A673 (cell line): ENCODE data around the gene TTI1. TPM values are rescaled to one million over a fixed set of nuclear protein-coding genes. Genes with fewer than 3 reads are reported as not detected.
"Not testable (repeated sequence)": the region's sequence is repeated elsewhere in the genome, so short reads cannot be mapped to it uniquely, and the experiment has no call there.

ENCODE experiments used
- BruUV-seq: library from RNA; stranded (reverse); fragments of 400-500 nt; replicated peaks from 2 replicates; lab custom pipeline; 2021; lab: Mats Ljungman, UMichigan
- CTCF ChIA-PET: fragments of 300-600 bp; sonication (Branson Sonifier 250); formaldehyde crosslinking; loops from one replicate; lab custom pipeline; 2022; ENCODE audit warnings: antibody characterized with exemption; lab: Charles Lee
- POLR2A ChIA-PET: fragments of 300-600 bp; sonication (Branson Sonifier 250); formaldehyde crosslinking; loops from one replicate; lab custom pipeline; 2022; ENCODE audit warnings: antibody characterized with exemption; ENCODE audit not compliant: low non-redundant PET; lab: Charles Lee
- DNase-seq: peaks from one replicate; pipeline ENCODE4 v3.0.0-alpha.2; 2015; ENCODE audit warnings: low spot score
- H3K27ac ChIP-seq: fragments of 200-600 bp; sonication (generic); 2 replicates; pipeline ENCODE4 v1.5.1; 2016; ENCODE audit warnings: mixed run types, low read depth, mild to moderate bottlenecking, mixed read lengths, antibody characterized with exemption, low read length; ENCODE audit not compliant: poor library complexity, severe bottlenecking
- H3K27me3 ChIP-seq: fragments of 200-600 bp; sonication (generic); replicated peaks from 2 replicates; pipeline ENCODE4 v1.6.1; 2017; ENCODE audit warnings: mixed run types, low read depth, mild to moderate bottlenecking, mixed read lengths, antibody characterized with exemption, low read length; ENCODE audit not compliant: insufficient read depth, poor library complexity
- H3K36me3 ChIP-seq: fragments of 200-600 bp; sonication (generic); 2 replicates; pipeline ENCODE4 v1.6.1; 2016; ENCODE audit warnings: mixed run types, mild to moderate bottlenecking, mixed read lengths, antibody characterized with exemption, low read length; ENCODE audit not compliant: insufficient read depth, poor library complexity, severe bottlenecking
- H3K4me1 ChIP-seq: fragments of 200-600 bp; sonication (generic); 2 replicates; pipeline ENCODE4 v1.6.1; 2017; ENCODE audit warnings: mixed run types, mild to moderate bottlenecking, mixed read lengths, antibody characterized with exemption, low read length; ENCODE audit not compliant: insufficient read depth, poor library complexity, severe bottlenecking
- H3K4me3 ChIP-seq: fragments of 200-600 bp; sonication (generic); 2 replicates; pipeline ENCODE4 v1.5.1; 2016; ENCODE audit warnings: low read depth, mixed run types, mild to moderate bottlenecking, mixed read lengths, low read length; ENCODE audit not compliant: poor library complexity, severe bottlenecking
- H3K9me3 ChIP-seq: fragments of 200-600 bp; sonication (generic); 2 replicates; pipeline ENCODE4 v1.6.1; 2016; ENCODE audit warnings: mixed run types, low read depth, mild to moderate bottlenecking, mixed read lengths, antibody characterized with exemption, low read length; ENCODE audit not compliant: poor library complexity, severe bottlenecking
- EZH2 ChIP-seq: fragments of 200-600 bp; sonication (generic); IDR thresholded peaks from 2 replicates; pipeline ENCODE4 v1.6.1; 2017; ENCODE audit warnings: borderline replicate concordance, low read depth, mild to moderate bottlenecking, mixed read lengths, antibody characterized with exemption, low read length; ENCODE audit not compliant: poor library complexity, severe bottlenecking
- intact Hi-C: fragments of 100-400 bp; cut with micrococcal nuclease; formaldehyde crosslinking; loops from one replicate; pipeline ENCODE4 v1.10.0; 2022; ENCODE audit not compliant: unreplicated experiment
- total RNA-seq: library from RNA; stranded (reverse); gene quantifications from 2 replicates; pipeline ENCODE4 v1.2.3, GENCODE V29; 2021
- TF ChIP-seq, protein P1 (sequence below): fragments of 300-800, 200-600 bp; sonication (generic); conservative IDR thresholded peaks from 2 replicates; pipeline ENCODE4 v1.5.1; 2017; ENCODE audit warnings: low read depth, mild to moderate bottlenecking, antibody characterized with exemption, low read length, moderate library complexity, mixed read lengths

The TTI1 gene
- total RNA-seq, 1 experiment from 2014 or later, result 40.3 TPM

DNA sequence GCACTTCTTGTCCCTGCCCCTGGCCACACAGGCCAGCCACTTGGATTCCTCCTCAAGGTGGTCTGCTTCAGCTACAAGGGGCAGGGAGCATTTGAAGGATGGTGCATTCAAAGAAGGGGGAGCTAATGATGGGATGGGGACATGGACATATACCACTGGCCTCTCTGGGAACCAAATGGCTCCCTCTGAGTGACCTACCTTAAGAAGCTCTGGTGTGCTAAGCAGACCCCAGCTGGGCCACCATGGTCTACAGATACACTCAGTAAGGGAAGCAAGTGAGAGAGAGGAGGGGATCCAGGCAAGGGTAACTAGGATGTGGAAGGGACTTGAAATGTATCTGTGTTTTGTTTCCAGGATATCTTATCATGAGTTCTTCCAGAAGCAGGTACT, 62.4 kb downstream of the TTI1 start:
- POLR2A ChIA-PET, result no interaction called here
- Histone ChIP-seq H3K27ac (no peak overlapping the region), H3K36me3 (no peaks in the 10 kb centered on the region), H3K27me3 (no peaks in the 10 kb centered on the region), H3K4me3 (no peak overlapping the region), H3K9me3 (no peaks in the 10 kb centered on the region), H3K4me1 (peaks cover 11% of the 10 kb centered on the region)
- CTCF ChIA-PET, result no interaction called here
- TF ChIP-seq, protein P1, sequence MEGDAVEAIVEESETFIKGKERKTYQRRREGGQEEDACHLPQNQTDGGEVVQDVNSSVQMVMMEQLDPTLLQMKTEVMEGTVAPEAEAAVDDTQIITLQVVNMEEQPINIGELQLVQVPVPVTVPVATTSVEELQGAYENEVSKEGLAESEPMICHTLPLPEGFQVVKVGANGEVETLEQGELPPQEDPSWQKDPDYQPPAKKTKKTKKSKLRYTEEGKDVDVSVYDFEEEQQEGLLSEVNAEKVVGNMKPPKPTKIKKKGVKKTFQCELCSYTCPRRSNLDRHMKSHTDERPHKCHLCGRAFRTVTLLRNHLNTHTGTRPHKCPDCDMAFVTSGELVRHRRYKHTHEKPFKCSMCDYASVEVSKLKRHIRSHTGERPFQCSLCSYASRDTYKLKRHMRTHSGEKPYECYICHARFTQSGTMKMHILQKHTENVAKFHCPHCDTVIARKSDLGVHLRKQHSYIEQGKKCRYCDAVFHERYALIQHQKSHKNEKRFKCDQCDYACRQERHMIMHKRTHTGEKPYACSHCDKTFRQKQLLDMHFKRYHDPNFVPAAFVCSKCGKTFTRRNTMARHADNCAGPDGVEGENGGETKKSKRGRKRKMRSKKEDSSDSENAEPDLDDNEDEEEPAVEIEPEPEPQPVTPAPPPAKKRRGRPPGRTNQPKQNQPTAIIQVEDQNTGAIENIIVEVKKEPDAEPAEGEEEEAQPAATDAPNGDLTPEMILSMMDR, result no peak
- no peak for TF ChIP-seq EZH2
- no TSS peak for BruUV-seq
- intact Hi-C loops, result no loop called here
- DNase-seq, result no peak

DNA sequence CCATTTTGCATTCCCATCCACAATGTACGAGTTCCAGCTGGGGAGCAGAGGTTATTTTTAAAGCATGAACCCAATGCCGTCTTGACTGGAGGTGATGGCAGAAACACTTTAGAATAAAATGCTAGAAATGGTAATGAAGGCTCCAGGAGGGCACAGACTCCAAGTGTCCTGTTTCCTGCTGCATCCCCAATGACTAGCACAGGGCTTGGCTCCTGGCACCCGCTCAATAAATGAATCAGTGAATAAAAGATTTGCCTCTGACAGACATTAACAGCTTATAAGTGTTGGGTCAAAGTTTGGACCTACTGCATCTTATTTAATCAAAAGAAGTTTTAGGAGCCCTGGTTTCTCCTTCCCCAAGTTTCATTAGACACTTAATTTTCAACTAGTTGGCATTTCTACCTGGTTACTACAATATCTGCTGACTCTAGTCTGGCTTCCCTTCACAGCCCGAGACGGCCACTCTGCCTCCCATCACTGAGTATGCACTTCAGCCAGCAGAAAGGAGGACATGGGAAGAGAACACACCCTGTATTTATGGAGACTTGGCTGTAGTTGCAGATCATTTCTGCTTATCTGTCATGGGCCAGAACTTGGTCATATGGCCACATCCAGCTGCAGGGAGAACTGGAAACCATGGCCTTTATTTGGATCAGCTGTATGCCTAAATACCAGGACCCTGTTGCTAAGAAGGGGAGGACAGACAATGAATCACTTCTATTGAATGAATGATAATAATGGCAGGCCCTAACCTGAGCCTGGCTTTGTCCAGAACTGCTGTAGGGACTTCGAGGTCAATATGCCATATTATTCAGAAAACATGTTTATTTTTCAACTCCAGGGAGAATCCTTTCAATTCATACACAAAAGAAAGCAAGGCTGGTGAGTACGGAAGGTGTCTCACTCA, 63.1 kb downstream of the TTI1 start:
- ChIA-PET POLR2A (no interaction called here), CTCF (no interaction called here)
- intact Hi-C loops, result no loop called here
- H3K4me3 ChIP-seq, result no peak overlapping the region
- no peaks in the 10 kb centered on the region for H3K27me3 ChIP-seq
- peaks cover 11% of the 10 kb centered on the region for H3K4me1 ChIP-seq
- no TSS peak for BruUV-seq
- no peak for DNase-seq
- H3K9me3 ChIP-seq, result no peaks in the 10 kb centered on the region
- no peak overlapping the region for H3K27ac ChIP-seq
- H3K36me3 ChIP-seq, result no peaks in the 10 kb centered on the region
- TF ChIP-seq, protein P1, result no peak
- TF ChIP-seq EZH2, result no peak

DNA sequence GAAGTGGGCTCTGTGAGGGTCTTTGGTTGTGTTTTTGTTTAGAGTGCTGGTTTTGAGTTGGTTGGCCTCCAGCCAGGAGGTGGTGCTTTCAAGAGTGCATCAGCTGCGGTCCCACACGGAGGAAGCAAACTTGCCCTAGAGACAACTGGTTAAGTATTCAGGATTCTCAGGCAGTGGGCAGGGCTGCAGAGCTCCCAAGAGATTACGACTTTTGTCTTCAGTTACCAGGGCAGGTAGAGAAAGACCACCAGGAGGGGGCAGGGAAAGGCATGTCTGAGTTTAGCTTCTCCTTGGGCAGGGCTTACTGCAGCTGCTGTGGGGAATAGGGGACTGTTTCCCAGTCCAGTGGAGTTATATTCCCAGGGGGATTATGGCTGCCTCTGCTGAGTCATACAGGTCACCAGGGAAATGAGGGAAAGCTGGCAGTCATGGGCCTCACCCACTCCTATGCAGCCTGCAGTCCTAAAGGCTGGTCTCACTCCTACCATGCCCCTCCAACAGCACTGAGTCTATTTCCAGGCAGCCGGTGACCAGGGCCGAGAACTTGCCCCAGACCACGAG, 64.3 kb downstream of the TTI1 start:
- Histone ChIP-seq H3K9me3 (no peaks in the 10 kb centered on the region), H3K27me3 (no peaks in the 10 kb centered on the region), H3K27ac (no peak overlapping the region), H3K4me3 (no peak overlapping the region), H3K4me1 (peaks cover 11% of the 10 kb centered on the region), H3K36me3 (no peaks in the 10 kb centered on the region)
- TF ChIP-seq EZH2, result no peak
- TF ChIP-seq, protein P1, result no peak
- POLR2A ChIA-PET, result no interaction called here
- intact Hi-C loops, result no loop called here
- CTCF ChIA-PET, result no interaction called here
- DNase-seq, result peak; percentile 74
- BruUV-seq, result no TSS peak

DNA sequence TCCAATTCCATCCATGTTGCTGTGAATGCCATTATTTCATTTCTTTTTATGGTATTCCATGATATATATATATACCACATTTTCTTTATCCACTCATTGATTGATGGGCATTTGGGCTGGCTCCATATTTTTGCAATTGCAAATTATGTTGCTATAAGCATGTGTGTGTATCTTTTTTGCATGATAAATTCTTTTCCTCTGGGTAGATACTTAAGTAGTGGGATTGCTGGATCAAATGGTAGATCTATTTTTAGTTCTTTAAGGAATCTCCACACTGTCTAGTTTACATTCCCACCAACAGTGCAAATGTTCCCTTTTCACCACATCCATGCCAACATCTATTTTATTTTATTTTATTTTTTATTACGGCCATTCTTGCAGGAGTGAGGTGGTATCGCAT, 69.8 kb downstream of the TTI1 start:
- H3K4me3 ChIP-seq, BruUV-seq, H3K27ac ChIP-seq, CTCF ChIA-PET, H3K9me3 ChIP-seq, POLR2A ChIA-PET, H3K4me1 ChIP-seq, H3K27me3 ChIP-seq, DNase-seq, H3K36me3 ChIP-seq, intact Hi-C loops: not testable (repeated sequence)
